ENCODE data around the gene LGR5. TPM values are rescaled to one million over a fixed set of nuclear protein-coding genes. Genes with fewer than 3 reads are reported as not detected.

Gene LGR5
- total and polyA plus RNA-seq, 10 of the 15 experiments (the other 5 are each of a cell fraction or from before 2014, with no cell fraction given) = 2.1 TPM; not detected in 9

DNA sequence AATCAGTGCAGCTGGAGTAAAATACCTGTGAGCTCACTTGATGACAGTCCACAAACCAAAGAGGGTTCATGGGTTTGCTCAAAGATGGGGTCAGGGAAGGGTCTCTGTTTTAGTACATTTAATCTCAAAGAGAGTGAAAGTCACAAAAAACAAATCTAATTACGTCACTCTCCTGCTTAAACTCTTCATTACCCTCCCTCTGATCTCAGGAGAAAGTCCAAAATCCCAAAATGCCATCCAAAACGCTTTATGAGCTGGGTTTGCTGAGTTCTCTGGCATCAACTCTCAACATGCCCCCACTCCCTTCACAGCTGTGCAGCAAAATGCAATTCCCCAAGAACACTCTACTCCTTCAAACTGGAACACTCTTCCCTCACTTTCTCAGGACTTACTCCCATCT lies 40.4 kb upstream of the LGR5 start:
- ChIA-PET CTCF (interaction anchor here (1.2 kb wide), 1 partner anchor 237 kb away, joined by 3 read pairs; no protein-coding TSS in a partner anchor), POLR2A (no interaction called here), SMC1A (ENCODE audit: uncharacterized antibody, unreplicated experiment) (interaction anchor here (0.9 kb wide), 1 partner anchor 58 kb away, joined by 3 read pairs; no protein-coding TSS in a partner anchor), RAD21 (ENCODE audit: unreplicated experiment) (no interaction called here)
- intact Hi-C loops (cut with micrococcal nuclease; ENCODE audit: unreplicated experiment) = no loop called here
- in situ Hi-C loops (cut with MboI) = no loop called here
- DNase-seq (ENCODE audit: low read depth, low spot score) = no peak
- ATAC-seq = no peak
- Histone ChIP-seq H3K79me2 (ENCODE audit: control insufficient read depth, insufficient read depth, low read length) (no peaks in the 10 kb centered on the region), H3K27ac (ENCODE audit: control insufficient read depth, insufficient read depth) (no peak overlapping the region), H3K4me3 (no peak overlapping the region), H3K4me2 (ENCODE audit: control insufficient read depth, insufficient read depth) (no peak overlapping the region), H3K36me3 (ENCODE audit: control insufficient read depth in 2 of 2, insufficient read depth in 2 of 2, low read length in 1 of 2) (no peaks in the 10 kb centered on the region), H3K4me1 (ENCODE audit: control insufficient read depth, insufficient read depth, low read length) (no peaks in the 10 kb centered on the region), H3K9me3 (replicated peaks; ENCODE audit: control insufficient read depth, insufficient read depth, low read length) (no peaks in the 10 kb centered on the region), H2AFZ (ENCODE audit: control insufficient read depth, low read depth, low read length) (no peak overlapping the region), H4K20me1 (ENCODE audit: control insufficient read depth, insufficient read depth) (no peaks in the 10 kb centered on the region), H3K9ac (ENCODE audit: control insufficient read depth, insufficient read depth, low read length) (no peak overlapping the region), H3K27me3 (replicated peaks in 1 of 2; ENCODE audit: control insufficient read depth in 2 of 2, insufficient read depth in 2 of 2, low read length in 1 of 2) (no peaks in the 10 kb centered on the region)
- 0% methylated on average over 2 of the region's 2 CpGs for WGBS (ENCODE audit: insufficient coverage, insufficient replicate concordance, low lambda C conversion rate, missing lambda C conversion rate)
- TF ChIP-seq ZBTB40 (IDR thresholded peaks at IDR 0.05; ENCODE audit: borderline replicate concordance) (no peak), TARDBP (IDR thresholded peaks at IDR 0.05; ENCODE audit: borderline replicate concordance) (no peak), YBX1 (IDR thresholded peaks at IDR 0.05) (no peak), BACH1 (IDR thresholded peaks at IDR 0.05; ENCODE audit: borderline replicate concordance) (no peak), CHD1 (IDR thresholded peaks at IDR 0.05; ENCODE audit: low read depth, low read length) (no peak), GATAD2B (conservative IDR thresholded peaks at IDR 0.05; ENCODE audit: low read depth) (no peak), SKIL (IDR thresholded peaks at IDR 0.05; ENCODE audit: low read depth, poor library complexity, severe bottlenecking) (no peak)
- FAIRE-seq = no peak
- BruUV-seq (replicated peaks) = no TSS peak

Data from GM12878 (cell line).